ENCODE data around the gene CHRND. TPM values are rescaled to one million over a fixed set of nuclear protein-coding genes. Genes with fewer than 3 reads are reported as not detected.

CHRND gene
- not detected in 2 replicates for total RNA-seq (2014; rRNA removed; shearing (Covaris generic))

DNA sequence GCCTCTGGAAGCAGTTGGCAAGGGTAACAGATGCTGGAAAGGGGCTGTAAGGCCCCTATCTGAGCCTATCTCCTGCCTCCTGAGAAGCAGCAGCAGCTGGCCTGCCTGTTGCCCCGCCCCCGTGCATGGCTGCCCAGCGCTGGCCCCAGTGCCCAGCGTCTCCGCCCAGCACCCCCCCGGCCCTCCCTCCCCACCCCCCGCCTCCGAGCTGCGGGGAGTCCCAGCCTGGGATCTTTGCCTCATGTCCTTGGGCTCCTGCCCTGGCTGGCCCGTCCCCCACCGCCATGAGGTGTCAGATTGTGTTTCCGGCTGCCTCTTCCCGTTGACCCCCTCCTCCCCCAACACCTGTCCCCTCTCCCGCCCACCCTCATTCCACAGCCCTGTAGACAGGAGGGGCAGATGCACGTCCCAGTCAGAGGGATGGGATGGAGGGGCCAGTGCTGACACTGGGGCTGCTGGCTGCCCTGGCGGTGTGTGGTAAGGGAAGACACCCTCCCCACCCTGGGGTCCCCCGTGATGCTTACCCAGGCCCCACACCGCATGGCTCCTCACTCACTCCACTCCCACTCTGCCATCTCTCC is at the start of gene CHRND:
TSS of gene CHRND (plus strand) at position 370 of the 581 bp plus-strand sequence. CDS start at position 426, 56 bp downstream.
- no peak for DNase-seq (ENCODE audit: low spot score)

DNA sequence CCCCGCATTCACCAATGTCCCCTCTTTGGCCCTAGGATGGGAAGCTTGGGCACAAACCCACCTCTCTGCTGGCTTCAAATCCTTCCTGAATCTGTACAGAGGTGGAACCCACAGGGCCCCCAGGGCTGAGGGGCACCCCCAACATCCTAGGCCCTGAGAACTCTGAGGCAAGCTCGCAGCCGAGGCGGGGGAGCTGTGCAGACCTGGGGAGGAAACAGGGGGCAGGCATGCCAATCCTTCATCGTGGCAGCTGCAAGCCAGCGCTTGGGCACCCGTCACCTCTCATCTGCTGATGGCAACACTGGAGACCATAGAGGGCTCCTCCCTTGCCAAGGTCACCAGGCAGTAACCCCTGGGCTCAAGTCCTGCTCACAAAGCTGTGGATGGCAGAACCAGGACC is 49.2 kb upstream of the CHRND start:
- no peak for DNase-seq (ENCODE audit: low spot score)

DNA sequence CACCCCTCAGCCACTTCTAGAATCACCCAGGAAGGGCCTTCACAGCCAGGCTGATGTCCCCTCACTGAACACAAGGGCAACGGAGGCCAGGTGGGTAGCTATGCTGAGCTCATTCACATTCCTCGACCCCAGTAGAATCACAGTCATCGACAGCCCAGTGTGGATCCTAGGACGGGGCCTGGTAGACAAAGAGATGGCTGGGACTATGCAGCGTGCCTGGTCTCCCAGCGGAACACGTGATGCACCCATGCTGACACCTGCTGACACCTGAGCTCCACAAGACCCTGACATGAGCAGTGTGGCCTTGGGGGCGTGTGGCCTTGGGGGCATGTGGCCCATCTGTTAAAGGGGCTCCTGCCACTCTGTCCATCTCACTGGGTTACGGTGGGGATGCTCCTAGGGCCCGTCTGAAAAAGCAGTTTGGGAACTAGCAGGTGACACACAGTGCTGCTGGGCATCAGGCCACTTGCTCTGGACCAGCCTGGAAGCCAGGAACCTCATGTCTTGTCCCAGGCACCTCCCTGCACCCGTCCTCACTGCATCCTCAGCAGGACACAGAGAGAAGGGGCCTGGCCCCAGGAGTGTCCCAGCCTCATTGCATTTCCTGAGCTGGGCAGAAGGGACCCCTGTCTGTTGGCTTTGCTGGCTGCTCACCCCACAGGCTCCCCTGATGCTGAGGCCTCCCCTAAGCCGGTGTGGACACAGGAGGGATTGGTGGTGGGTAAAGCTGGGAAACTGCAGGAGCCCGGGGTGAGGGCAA is 48.0 kb upstream of the CHRND start:
- no peak for DNase-seq (ENCODE audit: low spot score)

DNA sequence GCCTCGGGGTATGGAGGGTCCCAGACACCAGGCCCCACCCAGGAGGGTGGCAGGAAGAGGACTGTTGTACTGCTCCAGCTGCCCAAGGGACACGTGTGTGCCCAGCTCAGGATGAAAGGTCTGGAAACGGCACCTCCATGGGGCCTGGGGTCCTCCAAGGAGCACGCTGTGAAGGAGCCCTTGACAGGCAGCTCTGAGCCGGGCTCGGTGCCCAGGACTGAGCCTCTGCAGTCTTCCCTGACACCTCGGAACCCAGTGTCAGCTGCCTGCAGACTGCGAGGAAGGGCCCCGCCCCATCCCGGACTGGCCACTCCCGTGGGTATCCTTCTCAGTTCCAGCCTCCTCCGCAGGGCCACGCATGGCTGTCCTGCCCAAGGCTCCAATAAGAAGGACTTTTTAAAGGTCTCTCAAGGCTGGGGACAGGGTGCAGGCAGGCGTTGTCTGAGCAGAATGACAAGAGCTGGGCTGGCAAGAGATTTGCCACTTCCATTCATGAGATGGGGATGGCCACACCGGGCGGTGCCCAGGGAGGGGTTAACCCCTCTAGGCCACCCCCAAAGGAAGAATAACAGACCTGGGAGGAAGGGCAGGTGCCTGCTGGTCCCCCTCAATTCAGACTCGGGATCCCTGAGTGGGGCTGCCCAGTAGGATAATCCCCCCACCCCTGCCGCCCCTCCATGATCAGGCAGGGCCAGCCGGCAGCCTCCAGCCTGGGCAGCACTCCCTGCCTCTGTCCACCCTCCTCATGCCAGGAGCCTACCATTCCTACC is 47.2 kb upstream of the CHRND start:
- DNase-seq (ENCODE audit: low spot score): no peak

DNA sequence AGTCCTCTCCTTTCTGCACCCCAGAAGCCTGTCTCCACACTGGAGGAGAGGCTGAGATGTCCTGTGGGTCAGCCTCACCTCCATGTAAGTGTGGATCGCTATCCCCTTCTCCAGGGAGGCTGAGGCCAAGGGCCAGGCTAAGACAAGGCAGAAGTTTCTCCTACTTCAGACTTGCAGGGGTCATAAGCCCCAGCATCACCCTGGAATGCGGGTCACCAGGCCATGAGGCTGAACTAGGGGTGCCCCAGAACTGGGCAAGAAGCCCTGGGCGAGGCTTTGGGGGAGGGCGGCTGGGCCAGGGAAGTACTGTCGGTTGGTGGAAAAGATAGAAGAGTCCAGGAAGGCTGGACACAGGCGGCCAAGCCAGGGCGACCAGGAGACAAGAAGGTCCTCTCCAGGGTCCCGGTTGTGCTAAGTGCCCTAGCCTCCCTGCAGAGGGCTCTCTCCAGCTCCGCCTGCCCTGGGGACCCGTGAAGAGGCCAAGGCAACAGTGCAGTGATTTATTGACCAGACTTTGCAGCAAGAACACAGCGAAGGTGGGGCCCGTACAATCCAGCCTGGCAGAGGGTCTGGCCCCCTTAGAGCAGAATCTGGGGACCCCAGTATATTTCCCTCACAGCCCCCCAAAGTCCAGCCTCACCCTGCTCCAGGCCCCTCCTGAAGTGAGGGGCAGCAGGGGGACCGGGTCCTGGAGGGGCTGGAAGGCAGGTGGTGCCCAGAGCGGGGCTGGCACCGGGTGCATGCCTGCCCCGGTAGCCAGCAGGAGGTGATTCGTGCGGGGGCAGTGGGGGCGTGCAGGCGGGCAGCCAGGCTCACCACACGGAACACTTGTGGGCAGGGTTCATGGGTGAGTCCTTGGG is 46.4 kb upstream of the CHRND start:
- no peak for DNase-seq (ENCODE audit: low spot score)

DNA sequence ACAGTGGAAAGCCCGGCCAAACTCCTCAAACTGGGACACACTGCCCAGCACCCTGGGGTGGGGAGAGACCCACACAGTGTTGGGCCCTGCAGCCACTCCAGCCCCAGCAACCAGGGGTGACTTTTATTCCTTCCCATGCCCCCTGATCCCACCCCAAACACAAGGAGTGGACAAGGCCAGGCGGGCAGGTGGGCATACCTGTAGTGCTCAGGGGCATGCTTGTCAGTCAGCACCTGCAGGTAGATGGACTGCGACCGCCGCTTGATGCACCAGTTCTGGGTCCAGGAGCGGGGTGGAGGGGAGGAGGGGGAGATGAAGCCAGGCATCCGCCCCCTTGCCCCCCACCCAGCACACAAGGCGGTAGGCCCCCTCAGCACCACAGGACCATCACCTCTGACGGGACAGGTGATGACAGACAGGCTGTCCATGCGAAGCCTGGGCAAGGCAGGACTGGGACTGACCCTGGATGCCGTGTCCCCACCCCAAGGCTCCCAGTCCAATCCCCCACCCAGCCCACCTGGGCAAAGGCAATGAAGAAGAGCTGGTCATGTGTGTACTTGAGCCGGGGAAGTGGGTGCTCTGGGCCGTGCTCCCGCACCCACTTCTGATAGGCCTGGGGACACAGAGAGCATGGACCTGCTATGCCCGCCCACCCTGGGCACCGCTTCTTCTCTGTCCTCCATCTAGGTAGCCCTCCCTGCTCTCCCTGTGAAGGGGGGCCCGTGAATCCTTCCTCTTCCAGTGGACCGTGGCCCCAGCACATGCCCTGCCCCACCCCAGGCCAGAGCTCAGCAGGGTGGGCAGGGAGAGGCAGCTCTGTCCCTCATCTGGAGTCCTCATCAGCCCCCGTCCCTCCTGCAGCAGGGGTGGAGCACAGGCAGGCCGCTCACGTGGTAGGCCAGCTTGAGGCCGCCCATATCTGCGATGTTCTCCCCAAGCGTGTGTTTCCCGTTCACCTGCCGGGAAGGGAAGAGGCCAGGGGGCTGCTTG is 45.5 kb upstream of the CHRND start:
- no peak for DNase-seq (ENCODE audit: low spot score)

DNA sequence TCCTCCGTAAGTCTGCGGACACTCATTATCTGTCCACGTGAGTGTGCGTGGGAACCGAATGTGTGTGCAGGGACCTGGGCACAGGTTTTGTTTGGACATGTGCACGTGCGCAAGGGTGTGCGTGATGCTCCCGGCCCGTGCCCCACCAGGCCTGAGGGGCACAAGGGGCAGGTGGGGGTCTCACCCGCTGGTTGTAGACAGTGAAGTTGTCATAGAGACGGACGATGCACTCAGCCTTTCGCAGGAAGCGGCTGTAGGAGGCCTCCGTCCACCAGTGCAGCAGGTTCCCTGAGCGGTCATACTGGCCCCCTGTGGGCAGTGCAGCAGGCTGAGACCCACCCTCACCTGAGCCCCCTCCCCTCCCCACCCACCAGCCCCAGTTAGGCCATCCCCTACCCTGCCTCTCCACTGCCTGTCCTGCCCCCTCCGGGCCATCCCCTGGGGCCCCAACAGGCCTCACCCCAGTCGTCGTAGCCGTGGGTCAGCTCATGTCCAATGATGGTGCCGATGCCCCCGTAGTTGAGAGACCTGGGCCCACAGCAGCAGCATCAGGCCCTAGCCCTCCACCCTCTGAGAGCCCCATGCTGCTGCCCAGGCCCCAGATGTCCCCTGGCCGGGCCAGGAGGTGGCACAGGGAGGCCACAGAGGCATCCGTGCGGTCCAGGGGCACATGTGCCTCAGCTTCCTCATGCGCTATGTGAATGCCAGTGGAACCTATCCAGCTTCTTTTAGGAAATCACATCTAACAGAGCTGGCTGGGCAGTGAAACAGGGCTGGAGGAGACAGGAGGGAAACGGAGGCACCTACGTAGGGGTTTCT is 44.4 kb upstream of the CHRND start:
- DNase-seq (ENCODE audit: low spot score): no peak

DNA sequence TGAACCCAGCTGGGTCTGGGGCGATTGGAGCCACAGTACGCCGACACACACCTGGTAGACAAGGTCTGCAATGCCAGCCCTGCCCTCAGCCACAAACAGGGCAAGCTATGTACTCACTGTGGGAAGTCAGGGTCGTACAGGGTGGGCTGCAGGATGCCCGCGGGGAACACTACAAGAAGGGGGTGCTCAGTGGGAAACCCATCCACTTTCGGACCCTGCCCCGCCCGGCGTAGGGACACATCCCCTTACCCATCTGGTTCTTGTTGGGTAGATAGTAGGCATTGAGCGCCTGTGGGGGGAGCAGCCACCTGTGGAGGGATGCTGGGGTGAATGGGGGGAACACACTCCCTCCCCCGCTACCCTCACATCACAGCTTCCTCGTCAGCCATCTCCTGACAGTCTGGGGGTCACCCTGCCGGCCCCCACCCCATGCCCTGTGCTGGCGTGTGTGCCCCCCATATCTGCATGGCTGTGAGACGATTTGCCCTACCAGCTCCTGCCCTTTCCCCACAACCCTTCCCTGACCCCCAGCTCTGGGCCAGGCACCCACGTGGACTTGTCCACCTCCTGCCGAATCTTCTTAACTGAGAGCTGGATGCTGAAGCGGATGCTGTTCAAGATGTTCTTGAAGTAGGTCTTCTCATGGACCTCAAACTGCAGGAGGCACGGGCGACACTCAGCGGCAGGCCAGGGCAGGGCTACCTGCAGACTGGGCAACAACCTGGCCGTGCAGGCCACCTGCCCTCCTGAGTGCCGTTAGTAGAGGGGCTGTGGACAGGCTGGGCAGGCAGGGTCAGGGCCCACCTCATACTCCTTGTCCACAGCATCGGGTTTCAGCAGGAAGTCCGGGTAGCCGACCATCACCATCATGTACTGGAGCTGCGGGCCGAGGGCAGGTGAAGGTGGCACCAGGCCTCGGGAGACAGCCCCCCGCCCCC is 43.4 kb upstream of the CHRND start:
- no peak for DNase-seq (ENCODE audit: low spot score)

DNA sequence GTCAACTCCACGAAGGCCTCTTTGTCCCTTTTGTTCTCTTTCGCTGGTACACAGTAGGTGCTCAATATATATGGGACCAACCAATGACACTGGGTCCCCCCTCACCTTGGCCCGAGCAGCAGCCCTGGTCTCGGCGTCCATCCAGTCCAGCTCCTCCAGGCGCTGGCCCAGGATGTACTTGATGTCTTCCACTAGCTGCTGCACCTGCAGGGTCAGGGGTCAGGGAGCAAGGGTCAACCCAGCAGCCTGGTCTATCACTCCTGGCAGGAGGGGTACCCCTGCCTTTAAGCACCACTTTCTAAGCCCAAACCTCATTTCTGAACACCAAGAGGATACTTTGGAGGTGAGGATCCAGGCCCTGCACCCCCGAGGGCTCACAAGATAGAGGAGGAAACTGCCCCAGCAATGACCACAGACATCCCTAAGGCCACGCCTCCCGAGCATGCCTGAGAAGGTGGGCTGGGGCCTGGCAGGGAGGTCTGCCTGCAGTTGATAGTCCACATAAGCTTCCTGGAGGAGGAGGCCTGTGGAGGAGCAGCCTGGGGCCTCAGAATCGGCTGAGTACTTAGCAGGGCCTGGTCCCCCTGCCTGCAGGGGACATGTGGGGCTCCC is 42.5 kb upstream of the CHRND start:
- no peak for DNase-seq (ENCODE audit: low spot score)

DNA sequence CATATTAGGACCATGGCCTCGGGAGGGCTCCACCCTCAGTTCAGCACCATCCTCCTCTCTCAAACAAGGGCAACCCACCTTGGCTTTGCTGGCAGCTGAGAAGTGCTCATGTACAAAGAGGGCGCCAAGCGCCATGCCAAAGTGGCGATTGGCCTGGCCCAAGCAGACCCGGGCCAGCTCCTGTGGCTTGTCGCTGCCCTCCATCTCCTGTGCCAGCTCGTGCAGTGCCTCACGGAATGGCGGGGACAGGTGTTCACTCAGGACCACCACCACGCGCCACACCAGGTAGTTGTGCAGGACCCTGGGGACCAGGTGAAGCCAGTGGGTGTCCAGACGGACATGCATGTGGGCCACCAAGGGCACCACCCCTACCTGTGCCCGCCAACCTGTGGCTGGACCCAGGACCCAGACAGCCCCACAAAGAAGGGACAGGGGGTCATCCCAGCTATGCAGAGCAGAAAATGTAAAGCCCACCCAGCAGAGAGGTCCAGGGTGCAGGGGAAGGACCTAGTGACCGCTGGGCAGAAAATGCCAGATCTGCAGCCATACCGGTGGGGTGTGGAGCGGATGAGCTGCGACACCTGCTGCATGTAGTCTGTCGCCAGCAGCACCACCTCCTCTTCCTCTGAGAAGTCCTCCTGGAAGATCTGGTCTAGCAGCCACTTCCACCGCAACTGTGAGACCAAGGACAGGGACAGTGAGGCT is 41.9 kb upstream of the CHRND start:
- DNase-seq (ENCODE audit: low spot score): no peak

DNA sequence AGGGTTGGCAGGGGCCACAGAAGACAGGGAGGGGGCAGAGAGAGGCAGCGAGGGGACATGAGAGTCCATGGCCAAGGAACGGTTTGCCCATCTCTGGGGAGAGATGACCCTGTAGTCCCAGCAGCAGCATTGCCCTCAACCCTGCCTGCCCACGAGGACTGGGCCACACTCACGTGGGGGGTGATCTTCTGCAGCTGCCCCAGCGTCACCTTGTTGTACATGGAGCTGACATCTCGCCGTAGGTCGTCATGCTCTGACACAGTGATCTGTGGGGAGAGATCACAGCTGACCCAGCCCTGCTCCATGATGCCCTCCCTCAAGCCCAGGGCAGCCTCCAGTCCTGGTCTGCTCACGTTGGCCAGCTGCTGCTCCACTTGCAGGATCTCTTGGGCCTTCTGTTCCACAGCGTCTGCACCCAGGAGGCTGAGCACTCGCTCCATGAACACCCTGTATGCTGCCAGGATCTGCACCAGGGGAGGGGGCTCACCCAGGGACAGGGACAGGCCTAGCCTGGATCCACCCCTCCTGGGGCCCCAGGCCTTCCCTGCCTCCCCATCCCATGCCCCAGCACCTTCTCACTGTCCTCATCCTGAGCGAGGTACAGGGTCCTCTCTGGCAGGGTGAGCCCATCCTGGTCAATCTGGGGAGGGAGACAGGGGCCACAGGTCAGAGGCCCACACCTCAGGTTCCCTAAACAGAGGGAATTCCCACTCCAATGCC is 41.2 kb upstream of the CHRND start:
- DNase-seq (ENCODE audit: low spot score): no peak

DNA sequence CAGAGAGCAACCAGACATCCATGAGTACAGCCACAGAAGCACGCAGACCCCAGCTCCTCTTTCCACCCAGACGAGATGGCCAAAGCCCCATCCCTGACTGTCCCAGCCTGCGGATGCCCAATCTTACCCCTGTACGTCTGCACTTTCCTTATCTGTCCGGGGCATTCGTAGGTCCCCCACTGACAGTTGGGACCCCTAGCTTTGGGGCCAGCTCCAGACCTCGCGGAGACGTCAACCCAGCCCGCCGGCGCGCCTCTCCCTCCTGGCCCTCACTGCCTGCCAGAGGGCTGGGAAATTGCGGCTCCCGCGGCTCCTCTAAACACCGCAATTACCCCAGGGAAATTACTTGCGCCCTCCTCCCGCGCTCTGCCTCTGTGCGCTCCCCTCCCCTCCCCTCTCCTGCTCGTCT is 40.6 kb upstream of the CHRND start:
- DNase-seq (ENCODE audit: low spot score): no peak

DNA sequence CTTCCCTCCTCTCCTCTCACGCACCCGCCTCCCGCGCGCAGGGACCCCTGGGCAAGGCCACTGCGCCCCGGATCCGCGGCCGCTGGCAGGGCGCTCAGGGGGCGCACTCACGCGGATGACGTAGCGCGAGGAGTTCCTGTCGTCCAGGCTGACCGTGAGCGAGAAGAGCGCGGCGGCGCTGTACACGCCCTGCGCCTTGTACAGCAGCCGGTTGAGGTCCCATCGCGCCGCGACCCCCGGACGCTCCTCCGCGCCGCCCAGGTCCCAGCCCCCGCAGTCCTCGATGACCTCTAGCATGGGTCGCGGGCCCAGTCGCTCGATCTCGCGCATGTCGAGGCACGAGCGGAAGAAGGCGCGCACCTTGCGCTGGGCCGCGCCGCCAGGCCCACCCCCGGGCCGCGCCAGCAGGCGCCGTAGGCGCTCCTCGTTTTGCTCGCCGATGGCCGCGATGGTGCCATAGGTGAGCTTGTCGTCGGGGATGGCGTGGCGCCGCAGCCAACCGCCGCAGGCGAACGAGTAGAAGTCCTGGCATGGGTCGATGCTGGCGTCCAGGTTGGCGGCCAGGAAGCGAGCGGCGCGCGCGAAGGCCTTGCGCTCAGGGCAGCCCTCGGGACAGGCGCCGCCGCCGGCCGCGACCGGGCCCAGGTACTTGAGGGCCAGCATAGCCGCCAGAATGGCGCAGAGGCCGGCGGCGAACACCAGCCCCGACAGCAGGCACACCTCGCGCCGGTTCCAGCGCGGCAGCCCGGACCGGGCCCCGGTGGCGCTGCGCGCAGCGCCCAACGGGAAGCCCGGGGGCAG is 40.0 kb upstream of the CHRND start:
- no peak for DNase-seq (ENCODE audit: low spot score)

DNA sequence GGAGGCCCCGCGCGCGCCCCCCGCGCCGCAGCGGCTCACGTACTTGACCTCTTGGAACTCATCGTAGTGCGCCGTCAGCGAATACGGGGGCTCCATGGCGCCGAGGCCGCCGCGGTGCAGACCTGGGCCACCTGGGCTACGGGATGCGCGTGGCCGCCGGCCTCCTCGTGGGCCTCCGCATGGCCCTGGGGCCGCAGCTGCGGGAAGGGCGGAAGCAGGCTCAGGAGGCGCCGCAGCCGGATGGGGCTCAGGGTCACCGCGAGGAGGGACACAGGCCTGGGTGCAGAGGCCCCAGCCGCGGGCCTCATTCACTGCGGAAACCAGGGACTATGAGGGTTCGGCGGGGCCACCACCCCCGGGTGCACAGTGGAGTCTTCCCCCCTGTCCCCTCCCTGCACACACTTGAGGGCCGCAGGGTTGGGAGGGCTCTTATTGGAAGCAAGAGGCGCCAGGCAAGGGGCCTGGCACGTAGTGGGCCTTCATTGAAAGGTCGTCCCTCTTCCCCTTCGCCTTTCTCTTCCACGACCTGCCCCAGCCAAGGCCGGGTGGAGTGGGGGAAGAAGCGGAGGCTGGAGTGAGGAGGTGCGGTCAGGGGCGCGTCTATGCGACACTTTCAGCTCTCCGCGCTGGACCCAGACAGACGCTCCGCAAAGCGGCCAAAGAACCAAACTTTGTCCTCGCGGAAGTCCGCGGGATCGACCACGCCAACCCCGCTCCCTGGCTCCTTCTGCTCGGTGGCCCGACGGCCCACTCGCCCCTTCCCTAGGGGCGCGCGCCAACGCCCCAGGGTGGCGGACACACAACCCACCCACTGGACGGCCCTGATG is 39.2 kb upstream of the CHRND start:
- no peak for DNase-seq (ENCODE audit: low spot score)
